Esophagus muscularis mucosa (tissue), 4 donors: ENCODE data around the gene RAB11FIP5. TPM values are rescaled to one million over a fixed set of nuclear protein-coding genes. Genes with fewer than 3 reads are reported as not detected.

ENCODE experiments used
- DNase-seq: peaks from one replicate; pipeline ENCODE4 v3.0.0-alpha.2; 2017; ENCODE audit errors: extremely low spot score
- H3K27ac ChIP-seq, 4 donors: fragments of 200-600 bp; sonication (generic); replicated peaks in 1 of 4; 1 replicate in 3 of 4; 2 replicates in 1 of 4; pipeline ENCODE4 v1.5.1; 2016 to 2019; ENCODE audit warnings: mild to moderate bottlenecking in 1 of 4
- H3K27me3 ChIP-seq, 4 donors: fragments of 200-600 bp; sonication (generic); one replicate each; pipeline versions ENCODE4 v1.5.1 to v1.6.0; 2016 to 2019
- H3K36me3 ChIP-seq, 4 donors: fragments of 200-600 bp; sonication (generic); one replicate each; pipeline ENCODE4 v1.5.1; 2016 to 2019
- H3K4me1 ChIP-seq, 4 donors: fragments of 200-600 bp; sonication (generic); one replicate each; pipeline ENCODE4 v1.5.1; 2016 to 2019
- H3K4me3 ChIP-seq, 4 donors: fragments of 200-600 bp; sonication (generic); 1 replicate in 2 of 4; 2 replicates in 2 of 4; pipeline ENCODE4 v1.5.1; 2016 to 2019; ENCODE audit warnings: mild to moderate bottlenecking in 4 of 4, moderate library complexity in 1 of 4
- H3K9me3 ChIP-seq, 4 donors: fragments of 200-600 bp; sonication (generic); 1 replicate in 3 of 4; 2 replicates in 1 of 4; pipeline ENCODE4 v1.5.1; 2016 to 2019
- CTCF ChIP-seq, 3 experiments: fragments of 200-600 bp in 2 of 3; fragments of 450-650 bp in 1 of 3; sonication (generic) in 2 of 3; IDR thresholded peaks; one replicate each; pipeline ENCODE4 v1.5.1; 2017 to 2019; ENCODE audit warnings: antibody characterized with exemption in 3 of 3, mild to moderate bottlenecking in 2 of 3, moderate library complexity in 1 of 3
- EP300 ChIP-seq: sonication (generic); formaldehyde crosslinking; IDR thresholded peaks from one replicate; pipeline ENCODE4 v1.6.1; 2017; ENCODE audit warnings: antibody characterized with exemption
- POLR2A ChIP-seq: fragments of 450-650 bp; IDR thresholded peaks from one replicate; pipeline ENCODE4 v1.6.1; 2017; ENCODE audit warnings: antibody characterized with exemption, moderate library complexity, mild to moderate bottlenecking, low read depth
- POLR2AphosphoS5 ChIP-seq, 2 donors: sonication (generic); formaldehyde crosslinking; IDR thresholded peaks; one replicate each; pipeline ENCODE4 v1.6.1; 2017; ENCODE audit warnings: antibody characterized with exemption in 2 of 2
- WGBS: methylation state at CpG from one replicate; pipeline ENCODE4 v1.1.5; 2018; 5-methylcytosine and 5-hydroxymethylcytosine counted together
- intact Hi-C: fragments of 100-400 bp; cut with DNase I; formaldehyde crosslinking; loops from one replicate; pipeline ENCODE4 v1.15.1; 2023
- total RNA-seq, 4 donors: library from RNA; depleted of rRNA; stranded (reverse); fragments of >200 nt; gene quantifications; one replicate each; pipeline versions ENCODE4 v1.1.0 to v1.2.1, GENCODE V29; 2016

Gene RAB11FIP5
- total RNA-seq, 4 donors from 2014 or later: 17.0 to 46.4 (median 38.4) TPM

GRCh38 chr2:73105511-73105971, 7.2 kb downstream of the RAB11FIP5 start:
- H3K4me1 ChIP-seq: peaks cover 38 to 77% (median 64%) of the 10 kb centered on the region in 4 donors
- peaks cover 0 to 6% (median 0%) of the 10 kb centered on the region in 4 donors for H3K36me3 ChIP-seq
- DNase-seq: no peak
- WGBS: 96% methylated on average over 2 of the region's 2 CpGs
- intact Hi-C loops: no loop called here
- H3K27me3 ChIP-seq: no peaks in the 10 kb centered on the region
- H3K9me3 ChIP-seq: no peaks in the 10 kb centered on the region
- H3K27ac ChIP-seq: no peak overlapping the region
- no peak overlapping the region for H3K4me3 ChIP-seq
- TF ChIP-seq CTCF (IDR thresholded peaks at IDR 0.05) (no peak), POLR2A (no peak), EP300 (no peak), POLR2AphosphoS5 (IDR thresholded peaks at IDR 0.05) (no peak)

- Histone ChIP-seq H3K27me3 (no peaks in the 10 kb centered on the region), H3K36me3 (peaks cover 0 to 6% (median 0%) of the 10 kb centered on the region in 4 donors)
- intact Hi-C loops: no loop called here
Observed at GRCh38 chr2:73104933-73105332, 7.8 kb downstream of the RAB11FIP5 start.

DNA sequence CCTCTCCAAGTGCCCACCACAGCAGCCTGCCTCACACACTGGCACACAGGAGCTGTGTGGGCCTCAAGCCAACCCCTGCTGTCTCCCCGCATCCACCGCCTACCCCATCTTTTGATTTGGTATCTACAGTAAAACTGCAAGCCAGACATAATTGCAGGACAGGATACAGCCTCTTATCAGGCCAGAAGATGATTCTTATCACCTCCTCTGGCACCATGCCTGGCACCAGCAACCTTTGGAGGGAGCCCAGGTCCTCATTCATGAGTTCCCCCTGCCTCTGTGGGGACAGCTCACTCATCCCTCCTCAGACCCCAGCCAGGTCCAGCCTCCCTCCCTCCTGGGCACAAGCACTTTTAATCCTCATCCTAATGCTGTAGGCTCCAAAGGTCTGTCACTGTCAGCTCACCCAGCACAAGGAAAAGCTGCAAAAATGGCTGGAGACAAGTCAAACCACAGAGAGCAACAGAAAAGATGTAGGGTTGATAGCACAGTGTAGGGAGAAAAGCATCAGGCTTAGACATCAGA, 9.7 kb downstream of the RAB11FIP5 start:
- Histone ChIP-seq H3K27me3 (no peaks in the 10 kb centered on the region), H3K9me3 (no peaks in the 10 kb centered on the region), H3K27ac (no peak overlapping the region), H3K4me1 (peaks cover 31 to 56% (median 43%) of the 10 kb centered on the region in 4 donors), H3K36me3 (peaks cover 0 to 6% (median 0%) of the 10 kb centered on the region in 4 donors), H3K4me3 (no peak overlapping the region)
- WGBS: 65% methylated on average over 2 of the region's 2 CpGs
- intact Hi-C loops: no loop called here
- no peak for DNase-seq
- no peak for TF ChIP-seq CTCF (IDR thresholded peaks at IDR 0.05)
- no peak for TF ChIP-seq EP300
- no peak for TF ChIP-seq POLR2AphosphoS5 (IDR thresholded peaks at IDR 0.05)
- TF ChIP-seq POLR2A: no peak

More at GRCh38 chr2:73104933-73105332, 7.8 kb downstream of the RAB11FIP5 start:
- no peak for DNase-seq
- Histone ChIP-seq H3K4me3 (no peak overlapping the region), H3K9me3 (no peaks in the 10 kb centered on the region), H3K4me1 (peaks cover 32 to 71% (median 57%) of the 10 kb centered on the region in 4 donors), H3K27ac (no peak overlapping the region)
- TF ChIP-seq POLR2A (no peak), POLR2AphosphoS5 (IDR thresholded peaks at IDR 0.05) (no peak), CTCF (IDR thresholded peaks at IDR 0.05) (no peak), EP300 (no peak)
- WGBS: 86% methylated on average over 3 of the region's 3 CpGs

- Histone ChIP-seq H3K9me3 (no peaks in the 10 kb centered on the region), H3K27ac (no peak overlapping the region), H3K4me1 (peaks cover 20 to 43% (median 29%) of the 10 kb centered on the region in 4 donors), H3K27me3 (no peaks in the 10 kb centered on the region), H3K36me3 (peaks cover 0 to 6% (median 0%) of the 10 kb centered on the region in 4 donors), H3K4me3 (no peak overlapping the region)
- 85% methylated on average over 12 of the region's 12 CpGs for WGBS
- DNase-seq: no peak
- TF ChIP-seq EP300 (no peak), CTCF (IDR thresholded peaks at IDR 0.05) (no peak), POLR2AphosphoS5 (IDR thresholded peaks at IDR 0.05) (no peak), POLR2A (no peak)
- intact Hi-C loops: no loop called here
Observed at GRCh38 chr2:73101626-73102256, 11.0 kb downstream of the RAB11FIP5 start.
